ENCODE results near the gene KCNJ14.

GRCh38 chr19:48456864-48457263 lies 1.5 kb downstream of the KCNJ14 start:
- no peak for TF ChIP-seq CTCF (IDR thresholded peaks at IDR 0.05)
- no peak for TF ChIP-seq EP300 (IDR thresholded peaks at IDR 0.05)

Measured in tibial nerve (tissue), 4 donors.